HG03439 (cell line): ENCODE data around the gene PLEKHF1.
"Not testable (repeated sequence)": the region's sequence is repeated elsewhere in the genome, so short reads cannot be mapped to it uniquely, and the experiment has no call there.

Experiments
- ATAC-seq: cut with Tn5 transposase; IDR thresholded peaks from one replicate; pipeline ENCODE4 v1.9.1; 2021; ENCODE audit warnings: mild to moderate bottlenecking, moderate library complexity; ENCODE audit not compliant: unreplicated experiment

PLEKHF1 gene

DNA sequence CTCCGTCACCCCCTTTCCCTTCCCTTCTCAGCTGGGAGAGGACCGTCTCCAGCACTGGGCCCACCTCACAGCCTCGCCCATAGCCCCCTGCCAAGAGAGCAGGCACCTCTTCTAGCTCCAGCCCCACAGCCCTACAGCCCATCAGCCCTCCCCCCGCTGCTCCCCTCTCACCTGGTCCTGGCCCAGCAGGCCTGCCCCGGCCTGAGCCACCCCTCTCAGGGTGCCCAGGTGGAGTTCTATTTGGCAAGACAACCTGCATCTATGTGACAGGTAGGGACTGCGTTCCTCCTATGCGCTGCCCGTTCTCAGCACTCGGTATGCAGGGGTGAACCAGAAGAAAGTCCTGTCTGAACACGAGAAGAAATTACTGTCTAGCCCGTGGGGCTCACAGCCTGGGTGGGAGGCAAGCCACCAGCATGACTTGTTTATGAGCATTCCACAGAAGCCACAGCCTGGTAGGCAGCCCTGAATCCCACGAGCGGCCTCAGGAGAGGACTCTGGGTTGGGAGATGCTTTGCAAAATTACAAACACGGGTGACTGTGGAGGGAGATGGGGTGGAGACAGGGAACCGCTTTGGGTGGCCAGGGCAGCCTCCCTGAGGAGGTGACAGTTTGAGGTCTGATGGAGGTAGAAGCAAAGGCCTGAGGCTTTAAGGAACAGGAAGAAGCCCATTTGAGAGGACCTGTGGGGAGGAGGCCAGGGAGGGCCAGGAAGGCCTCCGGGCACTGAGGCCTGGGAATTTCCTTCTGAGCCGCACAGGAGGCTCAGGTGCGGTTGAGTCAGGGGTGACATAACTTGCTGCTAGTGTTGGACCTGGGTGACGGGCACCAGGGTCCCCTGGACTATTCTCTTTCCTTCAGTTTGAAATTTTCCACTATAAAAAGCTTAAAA, 1.2 kb upstream of the PLEKHF1 start:
- ATAC-seq: no peak

- no peak for ATAC-seq
These were observed 477 bp upstream of the PLEKHF1 start for GRCh38 chr19:29664753-29665214.

GRCh38 chr19:29665826-29666577, 741 bp downstream of the PLEKHF1 start:
- peak; percentile 23 for ATAC-seq

- no peak for ATAC-seq
These were observed 1.5 kb downstream of the PLEKHF1 start for GRCh38 chr19:29666578-29667386.

- ATAC-seq: no peak
These were observed 2.1 kb downstream of the PLEKHF1 start for GRCh38 chr19:29667387-29667783.

GRCh38 chr19:29667901-29668341, 2.7 kb downstream of the PLEKHF1 start:
- ATAC-seq: no peak

DNA sequence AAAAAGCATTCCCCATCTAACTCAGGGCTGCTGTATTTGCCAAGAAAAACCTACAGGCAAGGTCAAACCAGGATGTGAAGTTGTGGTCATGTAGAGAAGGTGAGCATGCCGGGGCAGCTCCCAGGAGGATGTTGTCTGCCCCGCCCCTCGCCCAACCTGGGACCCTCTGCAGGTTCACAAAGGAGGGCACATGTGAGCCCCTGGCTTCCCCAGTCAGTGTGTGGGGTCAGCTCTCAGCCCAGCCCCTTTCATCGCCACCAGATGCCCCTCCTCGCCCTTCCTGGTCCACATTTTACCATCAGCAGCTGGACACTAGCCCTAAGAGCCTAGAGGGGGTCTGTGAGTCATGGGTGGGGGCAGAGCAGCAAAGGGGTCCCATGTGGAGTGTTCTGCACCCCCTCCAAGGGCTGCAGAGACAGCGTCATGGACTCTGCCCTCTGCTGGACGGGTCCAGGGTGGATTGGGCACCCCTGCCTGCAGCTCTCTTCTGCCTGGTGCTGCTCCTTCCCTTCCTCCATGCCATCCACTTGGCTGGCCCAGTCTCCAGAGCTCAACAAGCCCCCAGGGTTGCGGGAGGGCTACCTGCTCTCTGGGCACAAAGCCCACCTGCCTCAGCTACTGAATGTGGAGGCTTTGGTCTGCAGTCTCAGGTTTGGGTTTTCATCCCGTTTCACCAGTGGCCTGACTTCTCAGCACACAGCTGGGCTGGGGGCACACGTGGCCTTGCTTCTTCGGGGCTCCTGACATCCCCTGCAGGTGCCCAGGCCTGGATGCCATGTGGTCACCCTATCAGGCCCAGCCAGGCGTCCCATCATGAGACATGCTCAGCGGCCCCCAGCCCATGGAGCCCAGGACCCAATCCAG, 3.7 kb downstream of the PLEKHF1 start:
- no peak for ATAC-seq

DNA sequence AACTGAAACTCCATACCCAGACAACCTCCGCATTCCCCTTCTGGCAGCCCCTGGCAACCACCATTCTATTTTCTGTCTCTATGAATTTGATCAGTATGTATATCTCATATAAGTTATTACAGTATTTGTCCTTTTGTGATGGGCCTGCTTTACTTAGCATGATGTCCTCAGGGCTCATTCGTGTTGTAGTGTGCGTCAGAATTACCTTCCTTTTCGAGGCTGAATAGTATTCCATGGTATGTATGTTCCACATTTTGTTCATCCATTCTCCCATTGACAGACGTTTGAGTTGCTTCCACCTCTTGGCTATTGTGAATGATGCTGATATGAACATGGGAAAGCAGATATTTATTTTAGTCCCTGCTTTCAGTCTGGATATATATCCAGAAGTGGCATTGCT, 5.0 kb downstream of the PLEKHF1 start:
- ATAC-seq: no peak

GRCh38 chr19:29671026-29671392, 5.7 kb downstream of the PLEKHF1 start:
- ATAC-seq: not testable (repeated sequence)

GRCh38 chr19:29671393-29672160, 6.3 kb downstream of the PLEKHF1 start:
- ATAC-seq: peak; percentile 61

GRCh38 chr19:29672319-29672932, 7.2 kb downstream of the PLEKHF1 start:
- no peak for ATAC-seq

DNA sequence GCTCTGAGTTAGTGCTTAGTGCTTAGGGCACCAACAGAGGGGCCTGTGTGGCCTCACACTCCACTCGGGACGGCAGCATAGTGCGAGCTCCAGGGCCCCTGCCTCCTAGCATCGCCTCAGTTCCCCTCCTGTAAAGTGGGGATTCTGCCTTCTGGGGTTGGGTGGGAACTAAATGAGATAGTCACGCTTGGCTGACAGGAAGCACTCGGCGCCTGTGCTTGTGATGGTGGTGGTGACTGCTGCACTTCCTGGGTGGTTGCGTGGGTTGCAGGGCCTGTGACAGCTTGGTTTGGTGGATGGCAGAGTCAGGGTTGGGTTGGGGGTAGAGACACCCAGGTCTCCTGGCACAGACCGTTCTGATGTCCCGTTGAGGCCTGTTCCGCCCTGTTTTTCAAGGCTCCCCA, 7.7 kb downstream of the PLEKHF1 start:
- no peak for ATAC-seq

DNA sequence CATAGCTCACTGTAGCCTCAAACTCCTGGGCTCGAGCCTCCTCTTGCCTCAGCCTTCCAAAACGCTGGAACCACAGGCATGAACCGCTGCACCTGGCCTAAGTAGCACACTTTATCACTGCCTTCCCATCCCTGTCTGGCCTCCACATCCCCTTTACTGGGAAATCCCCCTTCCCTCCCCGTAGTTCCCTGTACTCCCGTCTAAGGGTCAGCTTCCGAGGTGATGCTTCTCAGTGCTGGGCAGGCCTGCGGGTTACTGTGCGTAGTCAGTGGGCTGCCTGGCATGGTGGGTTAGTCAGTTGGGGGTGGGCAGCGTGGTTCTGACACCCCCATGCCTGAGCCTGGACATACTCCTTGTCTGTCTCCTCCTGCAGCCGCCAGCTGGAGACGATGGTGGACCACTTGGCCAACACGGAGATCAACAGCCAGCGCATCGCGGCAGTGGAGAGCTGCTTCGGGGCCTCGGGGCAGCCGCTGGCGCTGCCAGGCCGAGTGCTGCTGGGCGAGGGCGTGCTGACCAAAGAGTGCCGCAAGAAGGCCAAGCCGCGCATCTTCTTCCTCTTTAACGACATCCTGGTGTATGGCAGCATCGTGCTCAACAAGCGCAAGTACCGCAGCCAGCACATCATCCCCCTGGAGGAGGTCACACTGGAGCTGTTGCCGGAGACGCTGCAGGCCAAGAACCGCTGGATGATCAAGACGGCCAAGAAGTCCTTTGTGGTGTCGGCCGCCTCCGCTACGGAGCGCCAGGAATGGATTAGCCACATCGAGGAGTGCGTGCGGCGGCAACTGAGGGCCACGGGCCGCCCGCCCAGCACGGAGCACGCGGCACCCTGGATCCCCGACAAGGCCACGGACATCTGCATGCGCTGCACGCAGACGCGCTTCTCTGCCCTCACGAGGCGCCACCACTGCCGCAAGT, 8.4 kb downstream of the PLEKHF1 start:
- no peak for ATAC-seq

GRCh38 chr19:29674374-29675119, 9.3 kb downstream of the PLEKHF1 start:
- no peak for ATAC-seq

GRCh38 chr19:29675120-29675649, 9.9 kb downstream of the PLEKHF1 start:
- ATAC-seq: no peak

GRCh38 chr19:29675650-29676186, 10.5 kb downstream of the PLEKHF1 start:
- no peak for ATAC-seq

GRCh38 chr19:29676586-29676985, 11.3 kb downstream of the PLEKHF1 start:
- ATAC-seq: no peak
